CD4-positive, alpha-beta T cell (primary cell): ENCODE results near the gene AGK. TPM values are rescaled to one million over a fixed set of nuclear protein-coding genes. Genes with fewer than 3 reads are reported as not detected.

Experiments used
- ATAC-seq: fragments of 200-7000 bp; cut with Tn5 transposase; one replicate; pipeline ENCODE4 v1.10.0; 2022; ENCODE audit warnings: mild to moderate bottlenecking; ENCODE audit not compliant: poor library complexity
- CTCF ChIA-PET: fragments of 350-600 bp; sonication (Branson Sonifier 250); formaldehyde crosslinking; loops from one replicate; lab custom pipeline; 2021; ENCODE audit warnings: antibody characterized with exemption, inconsistent platforms; lab: Charles Lee
- POLR2A ChIA-PET: fragments of 350-600 bp; sonication (Branson Sonifier 250); formaldehyde crosslinking; loops from one replicate; lab custom pipeline; 2021; ENCODE audit warnings: antibody characterized with exemption, inconsistent platforms; lab: Charles Lee
- DNase-seq, 14 experiments: peaks; one replicate each; pipeline ENCODE4 v3.0.0-alpha.2; 2013 to 2020; ENCODE audit warnings: mixed read lengths in 2 of 14
- H3K27ac ChIP-seq, 2 donors: one replicate each; pipeline versions ENCODE4 v1.5.1 to v1.7.0; 2013; ENCODE audit warnings: low read length in 2 of 2, low read depth in 1 of 2, mild to moderate bottlenecking in 1 of 2
- H3K27me3 ChIP-seq, 2 experiments: 1 replicate in 1 of 2; 2 replicates in 1 of 2; pipeline versions ENCODE4 v1.6.1 to v1.7.0; 2013; ENCODE audit warnings: low read length in 2 of 2, control low read depth in 1 of 2, mild to moderate bottlenecking in 1 of 2, moderate library complexity in 1 of 2; ENCODE audit not compliant: insufficient read depth in 2 of 2, control insufficient read depth in 1 of 2
- H3K36me3 ChIP-seq: one replicate; pipeline ENCODE4 v1.6.1; 2013; ENCODE audit warnings: low read length, control low read depth; ENCODE audit not compliant: insufficient read depth
- H3K4me1 ChIP-seq: one replicate; pipeline ENCODE4 v1.6.1; 2013; ENCODE audit warnings: low read length, control low read depth; ENCODE audit not compliant: insufficient read depth
- H3K4me3 ChIP-seq: one replicate; pipeline ENCODE4 v1.5.1; 2013; ENCODE audit warnings: mild to moderate bottlenecking, low read length, moderate library complexity
- H3K9me3 ChIP-seq, 2 experiments: 1 replicate in 1 of 2; 2 replicates in 1 of 2; pipeline versions ENCODE4 v1.6.1 to v1.7.0; 2013; ENCODE audit warnings: low read length in 2 of 2, mild to moderate bottlenecking in 2 of 2, control low read depth in 1 of 2, moderate library complexity in 1 of 2; ENCODE audit not compliant: control insufficient read depth in 1 of 2, insufficient read depth in 1 of 2
- H3K27ac Mint-ChIP-seq: one replicate; pipeline ENCODE4 v1.8.0; 2020; ENCODE audit warnings: mixed read lengths
- H3K27me3 Mint-ChIP-seq: one replicate; pipeline ENCODE4 v1.8.0; 2021; ENCODE audit warnings: mixed read lengths
- H3K36me3 Mint-ChIP-seq: one replicate; pipeline ENCODE4 v1.8.0; 2021; ENCODE audit warnings: low read depth, mixed read lengths
- H3K4me1 Mint-ChIP-seq: one replicate; pipeline ENCODE4 v1.8.0; 2021; ENCODE audit warnings: low read depth, mixed read lengths
- H3K4me3 Mint-ChIP-seq: one replicate; pipeline ENCODE4 v1.8.0; 2020; ENCODE audit warnings: mild to moderate bottlenecking, mixed read lengths
- H3K9me3 Mint-ChIP-seq: one replicate; pipeline ENCODE4 v1.8.0; 2020; ENCODE audit warnings: mixed read lengths
- CTCF ChIP-seq: fragments of 200-600 bp; IDR thresholded peaks from one replicate; pipeline ENCODE4 v1.8.0; 2022; ENCODE audit warnings: antibody characterized with exemption, mild to moderate bottlenecking
- intact Hi-C, 2 experiments: fragments of 100-400 bp; cut with DNase I in 1 of 2; cut with micrococcal nuclease in 1 of 2; formaldehyde crosslinking; loops; one replicate each; pipeline versions ENCODE4 v1.15.1 to v1.9.0; 2023 to 2025; cut with DNase I, micrococcal nuclease
- total RNA-seq, 174 experiments: library from RNA in 2 of 174; stranded (reverse) in 2 of 174; gene quantifications; one replicate each; pipeline ENCODE4 v1.2.3 and lab custom pipeline; 2021 to 2026

The AGK gene
- total RNA-seq, 2 experiments from 2014 or later = 18.9 to 20.5 TPM

GRCh38 chr7:141652691-141653090 lies 101.5 kb downstream of the AGK start:
- H3K4me1 Mint-ChIP-seq = peaks cover 12% of the 10 kb centered on the region
- no peak for DNase-seq
- peaks cover 71% of the 10 kb centered on the region for H3K36me3 Mint-ChIP-seq
- no peak overlapping the region for H3K4me3 ChIP-seq
- H3K4me3 Mint-ChIP-seq = no peak overlapping the region
- intact Hi-C loops = loop anchor here in 1 of 2 experiments (10.0 kb wide), 1 partner anchor 532 kb away; no protein-coding TSS in a partner anchor
- no peak for ATAC-seq
- ChIA-PET POLR2A (interaction anchor here (1.9 kb wide), 1 partner anchor 86 kb away, joined by 8 read pairs; the partner anchor contains the start of gene SSBP1), CTCF (interaction anchor here (0.6 to 1.1 kb wide), 2 partner anchors 85 to 133 kb away, joined by 3 to 4 read pairs; partner anchors contain the start of gene SSBP1)
- H3K36me3 ChIP-seq = peaks cover 14% of the 10 kb centered on the region
- H3K9me3 Mint-ChIP-seq = no peaks in the 10 kb centered on the region
- H3K27ac ChIP-seq = no peak overlapping the region
- H3K4me1 ChIP-seq = no peaks in the 10 kb centered on the region
- no peaks in the 10 kb centered on the region for H3K27me3 ChIP-seq
- no peak for TF ChIP-seq CTCF
- no peaks in the 10 kb centered on the region for H3K27me3 Mint-ChIP-seq
- no peaks in the 10 kb centered on the region for H3K9me3 ChIP-seq
- no peak overlapping the region for H3K27ac Mint-ChIP-seq

- H3K36me3 Mint-ChIP-seq = peaks cover 74% of the 10 kb centered on the region
- H3K27me3 Mint-ChIP-seq = no peaks in the 10 kb centered on the region
- CTCF ChIA-PET = interaction anchor here (0.6 to 2.4 kb wide), 13 partner anchors 8 to 132 kb away, joined by 3 to 16 read pairs (median 5); partner anchors contain the start of genes SSBP1 and WEE2
- Histone ChIP-seq H3K4me1 (no peaks in the 10 kb centered on the region), H3K36me3 (peaks cover 25% of the 10 kb centered on the region), H3K9me3 (no peaks in the 10 kb centered on the region), H3K27me3 (no peaks in the 10 kb centered on the region), H3K4me3 (no peak overlapping the region), H3K27ac (no peak overlapping the region)
- peak; percentile 69 for TF ChIP-seq CTCF
- peak overlapping the region; percentile 23 for H3K27ac Mint-ChIP-seq
- peak; percentile 32 to 84 (median 52) for DNase-seq
- intact Hi-C loops = loop anchor here (1.0 to 10.0 kb wide), 5 partner anchors 48 to 530 kb away; partner anchors contain the start of genes DENND11 (in 1 of the 2) and SSBP1 (in 1 of the 2)
- POLR2A ChIA-PET = interaction anchor here (0.8 to 1.8 kb wide), 6 partner anchors 12 to 131 kb away, joined by 3 to 19 read pairs (median 3); partner anchors contain the start of gene SSBP1
- ATAC-seq = peak; percentile 96
- no peaks in the 10 kb centered on the region for H3K9me3 Mint-ChIP-seq
- H3K4me3 Mint-ChIP-seq = no peak overlapping the region
- H3K4me1 Mint-ChIP-seq = peaks cover 11% of the 10 kb centered on the region
Measured at GRCh38 chr7:141654551-141654950, 103.3 kb downstream of the AGK start.

- intact Hi-C loops = loop anchor here in 1 of 2 experiments (10.0 kb wide), 1 partner anchor 525 kb away; no protein-coding TSS in a partner anchor
- H3K36me3 Mint-ChIP-seq = peaks cover 84% of the 10 kb centered on the region
- CTCF ChIA-PET = no interaction called here
Measured at GRCh38 chr7:141659501-141659900, 108.3 kb downstream of the AGK start.

More at GRCh38 chr7:141659501-141659900, 108.3 kb downstream of the AGK start:
- peaks cover 7% of the 10 kb centered on the region for H3K4me1 Mint-ChIP-seq
- Histone ChIP-seq H3K4me1 (no peaks in the 10 kb centered on the region), H3K9me3 (no peaks in the 10 kb centered on the region), H3K27ac (no peak overlapping the region), H3K4me3 (no peak overlapping the region), H3K27me3 (no peaks in the 10 kb centered on the region), H3K36me3 (peaks cover 54% of the 10 kb centered on the region)
- no peaks in the 10 kb centered on the region for H3K27me3 Mint-ChIP-seq
- peak overlapping the region; percentile 70 for H3K27ac Mint-ChIP-seq
- TF ChIP-seq CTCF = no peak
- POLR2A ChIA-PET = interaction anchor here (0.9 kb wide), 1 partner anchor 43 kb away, joined by 3 read pairs; the partner anchor contains the start of gene DENND11
- H3K4me3 Mint-ChIP-seq = no peak overlapping the region
- no peaks in the 10 kb centered on the region for H3K9me3 Mint-ChIP-seq
- DNase-seq = no peak
- no peak for ATAC-seq
